T1000 (cell line): ENCODE results near the gene GLT8D2.

Experiments
- DNase-seq: peaks from one replicate; lab custom pipeline; 2025; ENCODE audit warnings: mixed read lengths; lab: John Stamatoyannopoulos, UW

Gene GLT8D2

GRCh38 chr12:103948746-103949406 is 101.1 kb downstream of the GLT8D2 start:
- DNase-seq, result no peak

- DNase-seq, result no peak
Observed at GRCh38 chr12:103947871-103948555, 102.0 kb downstream of the GLT8D2 start.

GRCh38 chr12:103944964-103945363 is 105.0 kb downstream of the GLT8D2 start:
- DNase-seq, result no peak
